GM10266 (cell line): ENCODE results near the gene CIDEC.
A peak's percentile ranks its signal among the peaks of the same experiment; 100 is the strongest.

ENCODE experiments used
- DNase-seq: peaks from one replicate; pipeline ENCODE4 v3.0.0; 2012; ENCODE audit errors: extremely low spot score
- TF ChIP-seq, protein P1 (sequence below): IDR thresholded peaks from 2 replicates; pipeline ENCODE4 v1.5.1; 2012; ENCODE audit warnings: mild to moderate bottlenecking, low read depth; ENCODE audit not compliant: control insufficient read depth, insufficient read depth; ENCODE audit errors: missing control alignments

The CIDEC gene, protein sequence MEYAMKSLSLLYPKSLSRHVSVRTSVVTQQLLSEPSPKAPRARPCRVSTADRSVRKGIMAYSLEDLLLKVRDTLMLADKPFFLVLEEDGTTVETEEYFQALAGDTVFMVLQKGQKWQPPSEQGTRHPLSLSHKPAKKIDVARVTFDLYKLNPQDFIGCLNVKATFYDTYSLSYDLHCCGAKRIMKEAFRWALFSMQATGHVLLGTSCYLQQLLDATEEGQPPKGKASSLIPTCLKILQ

GRCh38 chr3:9879830-9880549, at the start of gene CIDEC:
Gene CIDEC, minus strand, starts transcription at chr3:9880253. Its CDS starts 1,767 bp downstream, at chr3:9878486.
- TF ChIP-seq, protein P1, sequence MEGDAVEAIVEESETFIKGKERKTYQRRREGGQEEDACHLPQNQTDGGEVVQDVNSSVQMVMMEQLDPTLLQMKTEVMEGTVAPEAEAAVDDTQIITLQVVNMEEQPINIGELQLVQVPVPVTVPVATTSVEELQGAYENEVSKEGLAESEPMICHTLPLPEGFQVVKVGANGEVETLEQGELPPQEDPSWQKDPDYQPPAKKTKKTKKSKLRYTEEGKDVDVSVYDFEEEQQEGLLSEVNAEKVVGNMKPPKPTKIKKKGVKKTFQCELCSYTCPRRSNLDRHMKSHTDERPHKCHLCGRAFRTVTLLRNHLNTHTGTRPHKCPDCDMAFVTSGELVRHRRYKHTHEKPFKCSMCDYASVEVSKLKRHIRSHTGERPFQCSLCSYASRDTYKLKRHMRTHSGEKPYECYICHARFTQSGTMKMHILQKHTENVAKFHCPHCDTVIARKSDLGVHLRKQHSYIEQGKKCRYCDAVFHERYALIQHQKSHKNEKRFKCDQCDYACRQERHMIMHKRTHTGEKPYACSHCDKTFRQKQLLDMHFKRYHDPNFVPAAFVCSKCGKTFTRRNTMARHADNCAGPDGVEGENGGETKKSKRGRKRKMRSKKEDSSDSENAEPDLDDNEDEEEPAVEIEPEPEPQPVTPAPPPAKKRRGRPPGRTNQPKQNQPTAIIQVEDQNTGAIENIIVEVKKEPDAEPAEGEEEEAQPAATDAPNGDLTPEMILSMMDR: no peak
- peak; percentile 56 for DNase-seq

GRCh38 chr3:9928158-9928557, 48.1 kb upstream of the CIDEC start:
- DNase-seq: no peak
- TF ChIP-seq, protein P1: no peak

DNA sequence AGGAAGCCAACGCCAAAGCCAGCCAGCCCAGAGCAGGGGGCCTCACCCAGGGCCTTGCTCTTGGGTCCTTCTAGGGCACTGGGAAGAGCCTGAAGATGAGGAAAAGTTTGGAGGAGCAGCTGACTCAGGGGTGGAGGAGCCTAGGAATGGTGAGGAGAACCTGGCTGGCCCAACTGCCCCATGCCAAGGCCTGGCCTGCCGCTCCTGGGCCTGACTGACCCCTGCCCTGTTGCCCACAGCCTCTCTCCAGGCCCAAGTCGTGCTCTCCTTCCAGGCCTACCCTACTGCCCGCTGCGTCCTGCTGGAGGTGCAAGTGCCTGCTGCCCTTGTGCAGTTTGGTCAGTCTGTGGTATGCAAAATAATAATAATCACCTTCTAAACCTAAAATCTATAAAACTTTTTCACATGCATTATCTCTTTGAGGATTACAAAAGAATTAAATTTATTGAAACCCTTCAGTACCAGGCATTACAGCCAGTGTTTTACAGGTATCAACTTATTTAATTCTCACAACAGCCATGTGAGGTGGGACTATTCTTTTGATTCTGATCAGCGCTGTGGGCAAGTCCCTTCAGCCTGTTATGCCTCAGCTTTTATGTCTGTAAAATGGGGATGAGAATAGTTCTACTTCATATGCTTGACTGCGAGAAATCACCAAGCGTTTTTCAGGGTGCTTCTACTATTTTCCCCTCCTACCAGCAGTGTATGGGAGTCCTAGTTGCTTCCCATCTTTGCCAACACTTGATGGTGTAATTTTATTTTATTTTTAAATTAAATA, 38.4 kb upstream of the CIDEC start:
- TF ChIP-seq, protein P1: no peak
- DNase-seq: no peak

DNA sequence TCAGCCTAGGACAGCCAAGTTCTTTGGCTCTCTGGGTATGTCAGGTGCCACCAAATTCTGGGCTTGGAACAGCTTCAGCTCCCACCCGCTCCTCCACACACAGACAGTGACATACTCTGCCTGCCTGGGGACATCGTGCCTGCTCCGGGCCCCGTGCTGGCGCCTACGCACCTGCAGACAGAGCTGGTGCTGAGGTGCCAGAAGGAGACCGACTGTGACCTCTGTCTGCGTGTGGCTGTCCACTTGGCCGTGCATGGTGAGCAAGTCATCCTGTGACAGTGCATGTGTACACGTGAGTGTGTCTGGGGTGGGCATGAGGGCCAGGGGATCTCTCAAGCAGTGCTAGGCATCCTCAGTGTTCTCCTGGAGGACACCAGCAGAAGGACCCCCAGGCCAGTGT, 37.8 kb upstream of the CIDEC start:
- TF ChIP-seq, protein P1: no peak
- no peak for DNase-seq

- peak; percentile 43 for DNase-seq
- TF ChIP-seq, protein P1: no peak
Measured at GRCh38 chr3:9916734-9917680, 37.0 kb upstream of the CIDEC start, which contains the start of gene IL17RC. Gene IL17RC, plus strand, starts transcription at chr3:9917098. Its CDS starts 218 bp downstream, at chr3:9917316.

DNA sequence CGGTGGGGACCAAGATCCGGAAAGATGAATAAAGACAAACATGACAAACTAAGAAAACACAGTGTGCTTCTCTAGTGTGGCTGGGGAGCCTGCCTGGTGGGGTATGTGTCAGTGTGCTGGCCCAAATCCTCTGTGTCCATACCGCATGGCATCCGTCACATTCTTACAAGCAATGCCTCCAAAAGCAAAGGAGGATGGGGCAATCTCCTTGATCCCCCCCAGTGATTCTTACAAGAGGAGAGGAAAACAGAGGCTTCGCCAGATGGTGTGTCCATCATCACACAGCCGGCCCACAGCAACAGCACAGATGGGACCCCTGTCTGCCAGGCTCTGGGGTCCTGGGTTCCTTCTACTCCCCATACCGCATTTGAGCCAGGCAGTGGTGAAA, 36.3 kb upstream of the CIDEC start:
- DNase-seq: no peak
- TF ChIP-seq, protein P1: no peak
